ENCODE data around the gene SELENOH. TPM values are rescaled to one million over a fixed set of nuclear protein-coding genes. Genes with fewer than 3 reads are reported as not detected.

SELENOH gene
- total and polyA plus RNA-seq, 9 of the 15 experiments (the other 6 are each of a cell fraction or from before 2014, with no cell fraction given), result 16.6 to 299 (median 118) TPM

DNA sequence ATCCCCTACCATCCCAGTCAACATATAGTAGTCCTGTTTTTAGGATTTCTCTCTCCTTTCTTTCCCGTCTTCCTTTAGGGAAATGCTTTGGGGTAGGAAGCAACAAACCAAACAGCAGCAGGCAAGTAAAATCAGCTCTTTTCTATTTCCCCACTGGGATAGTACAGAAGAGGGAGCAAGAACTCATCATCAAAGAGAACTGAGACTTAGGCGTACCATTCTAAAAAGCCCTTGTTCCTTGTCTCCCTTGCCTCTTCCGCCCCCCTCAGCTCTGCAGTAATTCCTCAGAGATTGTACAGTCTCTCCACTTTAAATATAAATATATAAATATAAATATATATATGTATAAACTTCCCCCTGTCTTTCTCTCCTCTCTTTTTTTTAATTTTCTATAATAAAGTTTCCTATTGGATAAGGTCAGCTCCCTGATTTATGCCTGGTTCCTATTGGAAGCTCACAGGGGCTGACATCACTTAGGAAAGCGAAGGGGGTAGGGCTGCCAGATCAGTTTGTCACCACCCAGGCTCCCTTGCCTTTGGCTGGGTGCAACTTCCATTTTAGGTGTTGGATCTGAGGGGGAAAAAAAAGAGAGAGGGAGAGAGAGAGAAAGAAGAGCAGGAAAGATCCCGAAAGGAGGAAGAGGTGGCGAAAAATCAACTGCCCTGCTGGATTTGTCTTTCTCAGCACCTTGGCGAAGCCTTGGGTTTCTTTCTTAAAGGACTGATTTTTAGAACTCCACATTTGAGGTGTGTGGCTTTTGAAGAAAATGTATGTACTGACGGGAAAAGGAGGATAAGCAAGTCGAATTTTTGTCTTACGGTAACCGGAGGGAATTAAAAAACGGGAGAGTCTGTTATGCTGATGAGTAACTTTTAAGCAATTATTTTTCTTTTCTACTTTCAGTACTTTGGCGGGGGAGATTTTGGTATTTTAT is 20.3 kb downstream of the SELENOH start, which contains the start of gene CTNND1 (continued):
- no peak for TF ChIP-seq PTBP1 (IDR thresholded peaks at IDR 0.05; ENCODE audit: low read depth, low read length)
- TF ChIP-seq ZNF347 (CRISPR knock-in tag; IDR thresholded peaks at IDR 0.05; ENCODE audit: low read depth), result no peak
- no peak for TF ChIP-seq XRCC5 (IDR thresholded peaks at IDR 0.05; ENCODE audit: low read depth, low read length)
- no peak; a peak in 1 of 4 replicates for TF ChIP-seq FOXK2 (conservative IDR thresholded peaks at IDR 0.05 in 1 of 2, IDR thresholded peaks at IDR 0.05 in 1 of 2; ENCODE audit: low read depth in 2 of 2)
- TF ChIP-seq ZC3H4 (CRISPR knock-in tag; IDR thresholded peaks at IDR 0.05; ENCODE audit: borderline replicate concordance), result no peak
- TF ChIP-seq ZNF780A (CRISPR knock-in tag; IDR thresholded peaks at IDR 0.05), result no peak
- peak; percentile 86 for TF ChIP-seq EP400 (IDR thresholded peaks at IDR 0.05)
- 0 out of 2 replicates have a peak, but pooled peaks have one; percentile 9 for TF ChIP-seq TCF3 (CRISPR knock-in tag; IDR thresholded peaks at IDR 0.05)
- TF ChIP-seq FOXA3 (CRISPR knock-in tag; conservative IDR thresholded peaks at IDR 0.05 in 1 of 2, IDR thresholded peaks at IDR 0.05 in 1 of 2), result no peak
- TF ChIP-seq BDP1 (IDR thresholded peaks at IDR 0.05; ENCODE audit: insufficient read depth, insufficient read length), result no peak
- no peak for TF ChIP-seq NR4A1 (CRISPR knock-in tag; IDR thresholded peaks at IDR 0.05)
- TF ChIP-seq NR4A1 (tag; IDR thresholded peaks at IDR 0.05), result no peak
- no peak for TF ChIP-seq ETV1 (tag; conservative IDR thresholded peaks at IDR 0.05; ENCODE audit: low read depth)
- TF ChIP-seq, protein P1, sequence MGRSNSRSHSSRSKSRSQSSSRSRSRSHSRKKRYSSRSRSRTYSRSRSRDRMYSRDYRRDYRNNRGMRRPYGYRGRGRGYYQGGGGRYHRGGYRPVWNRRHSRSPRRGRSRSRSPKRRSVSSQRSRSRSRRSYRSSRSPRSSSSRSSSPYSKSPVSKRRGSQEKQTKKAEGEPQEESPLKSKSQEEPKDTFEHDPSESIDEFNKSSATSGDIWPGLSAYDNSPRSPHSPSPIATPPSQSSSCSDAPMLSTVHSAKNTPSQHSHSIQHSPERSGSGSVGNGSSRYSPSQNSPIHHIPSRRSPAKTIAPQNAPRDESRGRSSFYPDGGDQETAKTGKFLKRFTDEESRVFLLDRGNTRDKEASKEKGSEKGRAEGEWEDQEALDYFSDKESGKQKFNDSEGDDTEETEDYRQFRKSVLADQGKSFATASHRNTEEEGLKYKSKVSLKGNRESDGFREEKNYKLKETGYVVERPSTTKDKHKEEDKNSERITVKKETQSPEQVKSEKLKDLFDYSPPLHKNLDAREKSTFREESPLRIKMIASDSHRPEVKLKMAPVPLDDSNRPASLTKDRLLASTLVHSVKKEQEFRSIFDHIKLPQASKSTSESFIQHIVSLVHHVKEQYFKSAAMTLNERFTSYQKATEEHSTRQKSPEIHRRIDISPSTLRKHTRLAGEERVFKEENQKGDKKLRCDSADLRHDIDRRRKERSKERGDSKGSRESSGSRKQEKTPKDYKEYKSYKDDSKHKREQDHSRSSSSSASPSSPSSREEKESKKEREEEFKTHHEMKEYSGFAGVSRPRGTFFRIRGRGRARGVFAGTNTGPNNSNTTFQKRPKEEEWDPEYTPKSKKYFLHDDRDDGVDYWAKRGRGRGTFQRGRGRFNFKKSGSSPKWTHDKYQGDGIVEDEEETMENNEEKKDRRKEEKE (IDR thresholded peaks at IDR 0.05; ENCODE audit: borderline replicate concordance in 1 of 2, control insufficient read depth in 1 of 2, low read depth in 2 of 2, low read length in 1 of 2), result no peak
- no peak for TF ChIP-seq RNF2 (IDR thresholded peaks at IDR 0.05)
- TF ChIP-seq GTF2A2 (tag; IDR thresholded peaks at IDR 0.05), result no peak
- no peak for TF ChIP-seq ETV5 (CRISPR knock-in tag; IDR thresholded peaks at IDR 0.05; ENCODE audit: low read depth)
- TF ChIP-seq, protein P2, sequence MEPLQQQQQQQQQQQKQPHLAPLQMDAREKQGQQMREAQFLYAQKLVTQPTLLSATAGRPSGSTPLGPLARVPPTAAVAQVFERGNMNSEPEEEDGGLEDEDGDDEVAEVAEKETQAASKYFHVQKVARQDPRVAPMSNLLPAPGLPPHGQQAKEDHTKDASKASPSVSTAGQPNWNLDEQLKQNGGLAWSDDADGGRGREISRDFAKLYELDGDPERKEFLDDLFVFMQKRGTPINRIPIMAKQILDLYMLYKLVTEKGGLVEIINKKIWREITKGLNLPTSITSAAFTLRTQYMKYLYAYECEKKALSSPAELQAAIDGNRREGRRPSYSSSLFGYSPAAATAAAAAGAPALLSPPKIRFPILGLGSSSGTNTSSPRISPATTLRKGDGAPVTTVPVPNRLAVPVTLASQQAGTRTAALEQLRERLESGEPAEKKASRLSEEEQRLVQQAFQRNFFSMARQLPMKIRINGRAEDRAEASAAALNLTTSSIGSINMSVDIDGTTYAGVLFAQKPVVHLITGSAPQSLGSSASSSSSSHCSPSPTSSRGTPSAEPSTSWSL (CRISPR knock-in tag; IDR thresholded peaks at IDR 0.05; ENCODE audit: borderline replicate concordance), result no peak
- TF ChIP-seq ZNF212 (CRISPR knock-in tag; IDR thresholded peaks at IDR 0.05), result peak; percentile 81; the same call in 1 of the 2 replicates
- TF ChIP-seq, protein P3, sequence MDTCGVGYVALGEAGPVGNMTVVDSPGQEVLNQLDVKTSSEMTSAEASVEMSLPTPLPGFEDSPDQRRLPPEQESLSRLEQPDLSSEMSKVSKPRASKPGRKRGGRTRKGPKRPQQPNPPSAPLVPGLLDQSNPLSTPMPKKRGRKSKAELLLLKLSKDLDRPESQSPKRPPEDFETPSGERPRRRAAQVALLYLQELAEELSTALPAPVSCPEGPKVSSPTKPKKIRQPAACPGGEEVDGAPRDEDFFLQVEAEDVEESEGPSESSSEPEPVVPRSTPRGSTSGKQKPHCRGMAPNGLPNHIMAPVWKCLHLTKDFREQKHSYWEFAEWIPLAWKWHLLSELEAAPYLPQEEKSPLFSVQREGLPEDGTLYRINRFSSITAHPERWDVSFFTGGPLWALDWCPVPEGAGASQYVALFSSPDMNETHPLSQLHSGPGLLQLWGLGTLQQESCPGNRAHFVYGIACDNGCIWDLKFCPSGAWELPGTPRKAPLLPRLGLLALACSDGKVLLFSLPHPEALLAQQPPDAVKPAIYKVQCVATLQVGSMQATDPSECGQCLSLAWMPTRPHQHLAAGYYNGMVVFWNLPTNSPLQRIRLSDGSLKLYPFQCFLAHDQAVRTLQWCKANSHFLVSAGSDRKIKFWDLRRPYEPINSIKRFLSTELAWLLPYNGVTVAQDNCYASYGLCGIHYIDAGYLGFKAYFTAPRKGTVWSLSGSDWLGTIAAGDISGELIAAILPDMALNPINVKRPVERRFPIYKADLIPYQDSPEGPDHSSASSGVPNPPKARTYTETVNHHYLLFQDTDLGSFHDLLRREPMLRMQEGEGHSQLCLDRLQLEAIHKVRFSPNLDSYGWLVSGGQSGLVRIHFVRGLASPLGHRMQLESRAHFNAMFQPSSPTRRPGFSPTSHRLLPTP (IDR thresholded peaks at IDR 0.05; ENCODE audit: borderline replicate concordance, extremely low read depth, insufficient read length), result no peak

Measured in K562 (cell line).